Activated CD4-positive, alpha-beta T cell treated with anti-CD3 and anti-CD28 coated beads, Interleukin-10, Interleukin-2, amounts not matched to agents 100 ng/mL and 50 ng/mL, durations not matched to agents 16 hours and 8 hours (primary cell): ENCODE measurements around the gene MKNK2.
A peak's percentile ranks its signal among the peaks of the same experiment; 100 is the strongest.

ENCODE experiments used
- DNase-seq: peaks from one replicate; pipeline ENCODE4 v3.0.0-alpha.2; 2020

MKNK2 gene

DNA sequence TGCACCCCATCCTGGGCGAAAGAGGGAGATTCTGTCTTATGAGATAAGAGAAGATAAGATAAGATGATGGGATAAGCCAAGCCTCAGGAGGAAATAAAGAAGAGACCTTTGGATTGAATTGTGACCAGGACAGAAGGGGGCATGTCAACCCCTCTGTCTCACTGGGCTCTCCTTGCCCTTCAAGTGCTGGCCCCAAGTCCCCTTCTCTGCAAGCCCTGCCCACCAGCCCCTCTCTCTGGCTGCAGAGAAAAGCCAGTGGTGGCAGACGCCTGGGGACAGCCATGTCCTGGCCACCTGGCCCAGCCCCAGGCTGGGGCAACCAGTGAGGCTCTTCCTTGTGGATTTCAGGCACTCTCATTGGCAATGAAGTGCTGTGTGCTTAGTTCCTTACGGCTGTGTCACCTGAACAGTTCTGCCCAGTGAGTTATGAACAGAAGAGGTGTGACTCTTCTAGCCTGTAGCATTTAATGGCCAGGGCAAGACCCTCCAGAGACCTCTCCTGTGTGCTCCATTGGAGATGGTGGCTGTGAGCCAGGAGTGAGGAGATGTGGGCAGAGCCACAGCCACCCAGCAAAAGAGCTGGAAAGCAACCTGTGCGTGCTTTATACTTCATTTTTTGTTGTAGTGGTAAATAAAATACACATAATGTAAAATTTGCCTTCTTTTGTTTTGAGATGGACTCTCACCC is 29.4 kb downstream of the MKNK2 start:
- no peak for DNase-seq

DNA sequence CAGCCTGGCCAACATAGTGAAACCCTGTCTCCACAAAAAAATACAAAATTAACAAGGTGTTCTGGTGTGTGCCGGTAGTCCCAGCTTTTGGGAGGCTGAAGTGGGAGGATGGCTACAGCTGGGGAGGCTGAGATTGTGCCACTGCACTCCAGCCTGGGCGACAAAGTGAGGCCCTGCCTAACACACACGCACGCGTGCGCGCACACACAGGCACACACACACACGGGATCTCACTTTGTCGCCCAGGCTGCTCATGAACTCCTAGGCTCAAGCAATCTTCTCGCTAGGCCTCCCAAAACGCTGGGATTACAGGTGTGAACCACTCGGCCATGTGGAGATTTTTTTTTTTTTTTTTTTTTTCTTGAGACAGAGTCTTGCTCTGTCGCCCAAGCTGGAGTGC is 32.3 kb downstream of the MKNK2 start:
- no peak for DNase-seq

DNA sequence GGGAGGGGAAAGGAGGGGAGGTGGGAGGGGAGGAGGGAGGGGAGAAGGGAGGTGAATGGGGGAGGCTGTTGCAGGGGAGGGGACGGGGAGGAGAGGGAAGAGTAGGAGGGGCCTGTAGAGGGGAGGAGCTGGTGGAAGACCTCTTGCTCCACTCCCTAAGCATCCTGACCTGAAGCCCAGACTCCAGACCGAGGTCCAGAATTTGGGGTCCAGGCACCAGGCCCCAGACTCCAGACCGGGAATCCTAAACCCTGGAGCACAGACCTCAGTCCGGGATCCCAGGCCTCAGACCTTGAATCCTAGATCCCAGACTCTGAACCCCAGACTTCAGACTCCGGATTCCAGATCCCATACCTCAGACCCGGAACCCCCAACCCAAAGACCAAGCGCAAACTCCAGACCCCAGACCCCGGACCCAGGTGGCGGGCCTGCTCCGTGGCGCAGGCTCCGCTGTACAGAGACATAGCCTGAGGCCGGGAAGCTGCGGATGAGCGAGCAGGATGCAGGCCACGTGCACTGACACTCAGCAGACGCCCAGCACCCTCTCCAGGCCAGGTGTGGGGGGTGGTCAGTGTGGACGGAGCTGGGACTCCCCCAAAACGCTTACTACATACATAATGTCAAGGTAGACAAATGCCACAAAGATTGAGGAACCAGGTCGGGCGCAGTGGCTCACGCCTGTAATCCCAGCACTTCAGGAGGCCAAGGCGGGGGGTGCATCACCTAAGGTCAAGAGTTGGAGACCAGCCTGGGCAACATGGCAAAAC is 34.8 kb downstream of the MKNK2 start:
- peak; percentile 75 for DNase-seq

DNA sequence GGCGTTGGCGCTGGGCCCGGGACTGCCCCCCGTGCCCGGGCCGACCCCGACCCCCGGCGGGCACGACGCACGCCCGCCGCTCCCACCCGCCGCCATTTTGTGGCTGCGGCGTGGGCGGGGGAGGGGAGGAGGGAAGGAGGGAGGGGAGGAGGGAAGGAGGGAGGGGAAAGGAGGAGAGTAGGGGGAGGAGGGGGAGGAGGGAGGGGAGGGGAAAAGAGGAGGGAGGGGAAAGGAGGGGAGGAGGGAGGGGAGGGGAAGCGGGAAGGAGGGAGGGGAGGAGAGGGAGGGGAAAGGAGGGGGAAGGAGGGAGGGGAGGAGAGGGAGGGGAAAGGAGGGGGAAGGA is 35.5 kb downstream of the MKNK2 start, which contains the start of gene BTBD2:
TSS of gene BTBD2 (minus strand) at position 107 of the 343 bp plus-strand sequence. CDS start at position 96, 11 bp downstream.
- DNase-seq = peak; percentile 73

- DNase-seq = no peak
Observed at GRCh38 chr19:2014731-2015607, 36.1 kb downstream of the MKNK2 start.

GRCh38 chr19:2014131-2014571 is 36.9 kb downstream of the MKNK2 start:
- no peak for DNase-seq

GRCh38 chr19:2013683-2013961 is 37.4 kb downstream of the MKNK2 start:
- no peak for DNase-seq

GRCh38 chr19:2012941-2013682 is 37.9 kb downstream of the MKNK2 start:
- DNase-seq = no peak

DNA sequence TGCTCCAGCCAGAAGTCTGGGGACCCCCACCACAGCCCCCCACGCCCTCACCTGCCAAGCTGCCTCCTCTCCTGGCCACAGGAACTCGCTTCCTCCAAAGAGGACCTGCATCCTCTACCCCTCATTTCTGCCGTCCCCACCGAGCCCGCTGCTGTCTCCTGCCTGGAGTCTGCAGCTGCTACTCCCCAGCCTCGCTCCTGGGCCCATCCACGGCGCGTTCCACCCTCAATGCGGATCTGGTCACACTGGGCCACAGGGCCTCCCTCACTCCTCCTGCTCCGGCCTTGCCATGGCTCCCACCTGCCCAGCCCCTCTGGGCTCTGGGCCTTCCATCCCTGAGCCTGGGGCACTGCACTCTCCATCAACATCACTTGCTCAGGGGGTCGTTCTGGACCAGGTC is 39.9 kb downstream of the MKNK2 start:
- DNase-seq = no peak

DNA sequence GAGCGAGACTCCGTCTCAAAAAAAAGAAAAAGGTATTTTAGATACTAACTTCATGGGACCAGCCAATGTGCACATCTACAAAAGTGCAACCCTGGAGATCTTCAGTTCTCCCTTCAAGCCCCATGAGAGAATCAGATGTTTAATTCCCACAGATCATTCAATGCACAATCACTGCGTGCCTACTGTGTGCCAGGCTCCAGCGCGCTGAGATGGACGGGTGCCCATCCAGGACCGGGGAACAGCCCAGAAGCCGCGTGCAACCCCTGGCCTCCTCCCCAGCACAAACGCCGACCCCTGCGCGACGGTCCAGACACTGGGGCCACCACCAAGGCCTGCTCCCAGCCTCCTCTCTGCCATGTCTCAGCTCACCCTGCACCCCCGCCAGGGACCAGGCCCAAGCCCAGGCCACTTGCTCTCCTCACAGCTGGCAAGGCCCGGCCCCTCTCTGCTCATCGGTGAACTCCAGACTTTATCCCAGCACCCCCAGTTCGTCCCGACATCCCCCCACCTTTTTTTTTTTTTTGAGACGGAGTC is 40.8 kb downstream of the MKNK2 start:
- DNase-seq = no peak

DNA sequence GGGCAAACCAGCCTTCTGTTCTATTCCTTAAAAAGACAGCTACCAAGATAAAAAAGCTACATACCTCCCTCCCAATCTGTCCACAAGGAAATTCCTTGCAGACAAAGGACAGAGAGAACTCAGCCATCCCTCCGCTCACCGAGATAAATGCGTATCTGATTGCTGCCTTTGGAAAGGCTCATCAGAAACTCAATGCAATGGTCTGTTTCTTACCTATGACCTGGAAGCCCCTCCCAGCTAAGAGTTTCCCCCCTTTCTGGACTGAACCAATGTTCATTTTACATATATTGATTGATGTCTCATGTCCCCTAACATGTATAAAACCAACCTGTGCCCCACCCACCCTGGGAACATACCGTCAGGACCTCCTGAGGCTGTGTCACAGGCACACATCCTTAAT is 47.2 kb downstream of the MKNK2 start:
- no peak for DNase-seq

GRCh38 chr19:1999856-2000515 is 51.1 kb downstream of the MKNK2 start:
- DNase-seq = no peak

GRCh38 chr19:1998712-1999708 is 52.0 kb downstream of the MKNK2 start:
- DNase-seq = no peak

DNA sequence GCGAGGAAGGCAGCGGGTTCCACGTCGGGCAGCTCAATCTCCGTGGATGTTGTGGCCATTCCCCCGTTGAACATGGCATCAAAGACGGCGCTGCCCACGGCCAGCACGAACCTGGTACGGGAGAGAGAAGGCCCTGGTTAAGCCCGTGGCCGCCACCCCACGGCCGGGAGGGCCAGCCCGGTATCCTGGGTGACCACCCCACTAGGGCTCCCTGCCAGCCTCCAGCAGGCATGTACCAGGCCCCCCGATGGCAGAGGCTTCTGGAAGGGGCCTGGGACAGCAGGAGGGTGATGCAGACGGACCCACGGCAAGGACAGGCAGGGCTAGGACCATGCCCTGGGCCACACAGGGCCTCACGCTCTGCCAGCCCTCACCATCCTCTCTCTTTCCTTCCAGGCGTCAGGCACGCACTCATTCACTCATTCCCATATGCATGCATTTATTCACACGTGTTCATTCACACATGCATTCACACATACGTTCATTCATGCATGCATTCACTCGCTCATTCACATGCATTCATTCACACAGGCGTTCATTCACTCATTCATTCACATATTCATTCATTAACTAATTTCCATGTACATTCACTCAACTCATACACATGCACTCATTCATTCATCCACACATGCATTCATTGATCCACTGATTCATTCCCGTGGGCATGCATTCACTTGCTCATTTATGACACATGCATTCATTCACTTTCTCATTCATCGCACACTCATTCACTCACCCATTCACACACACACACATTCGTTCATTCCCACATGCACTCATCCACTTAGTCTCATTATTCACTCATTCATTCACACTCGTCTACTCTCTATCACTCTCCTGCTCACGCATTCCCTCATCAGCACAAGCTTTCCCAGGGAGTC is 53.5 kb downstream of the MKNK2 start:
- no peak for DNase-seq

GRCh38 chr19:1992759-1993260 is 58.2 kb downstream of the MKNK2 start:
- peak; percentile 23 for DNase-seq

DNA sequence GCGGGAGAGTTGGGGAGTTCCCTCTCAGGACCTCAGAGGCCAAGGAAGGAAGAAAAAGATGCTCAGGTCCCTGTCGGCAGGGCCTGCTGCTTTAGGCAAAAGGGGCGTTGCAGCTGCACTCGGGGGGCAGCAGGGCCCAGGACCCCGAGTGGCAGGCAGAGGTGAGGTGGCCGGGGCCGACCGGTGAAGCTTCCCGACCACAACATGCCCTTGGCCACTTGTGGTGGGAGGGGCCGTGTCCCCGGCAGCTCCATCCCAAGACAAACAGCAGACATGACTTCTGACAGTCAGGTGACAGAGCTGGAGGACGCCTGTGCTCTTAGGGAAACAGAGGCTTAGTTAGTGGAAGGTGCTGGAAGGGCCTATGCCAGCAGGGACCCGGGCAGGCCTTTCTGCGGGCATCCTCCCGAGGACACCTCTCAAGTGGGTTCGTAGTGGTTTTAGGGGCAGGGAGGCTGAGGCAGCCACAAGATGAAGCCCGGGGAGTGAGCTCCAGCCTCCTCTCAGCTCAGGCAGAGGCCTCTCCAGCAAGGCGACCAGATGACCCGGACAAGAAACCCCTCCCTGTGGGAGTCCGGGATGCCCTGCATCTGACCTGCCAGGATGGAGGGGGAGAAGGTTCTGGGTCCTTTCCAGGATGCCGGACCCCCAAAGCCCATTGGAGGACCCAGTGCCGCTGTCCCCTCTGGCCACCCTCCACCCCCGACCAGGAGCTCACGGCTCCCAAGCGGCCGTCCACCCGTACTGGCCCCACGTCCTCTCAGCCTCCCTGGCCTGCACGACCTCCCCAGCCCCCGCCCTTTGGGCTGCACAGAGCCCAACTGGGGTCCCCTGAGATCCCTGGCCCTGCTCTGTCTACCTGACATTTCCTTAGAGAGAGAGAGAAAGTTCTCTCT is 59.8 kb downstream of the MKNK2 start:
- no peak for DNase-seq

DNA sequence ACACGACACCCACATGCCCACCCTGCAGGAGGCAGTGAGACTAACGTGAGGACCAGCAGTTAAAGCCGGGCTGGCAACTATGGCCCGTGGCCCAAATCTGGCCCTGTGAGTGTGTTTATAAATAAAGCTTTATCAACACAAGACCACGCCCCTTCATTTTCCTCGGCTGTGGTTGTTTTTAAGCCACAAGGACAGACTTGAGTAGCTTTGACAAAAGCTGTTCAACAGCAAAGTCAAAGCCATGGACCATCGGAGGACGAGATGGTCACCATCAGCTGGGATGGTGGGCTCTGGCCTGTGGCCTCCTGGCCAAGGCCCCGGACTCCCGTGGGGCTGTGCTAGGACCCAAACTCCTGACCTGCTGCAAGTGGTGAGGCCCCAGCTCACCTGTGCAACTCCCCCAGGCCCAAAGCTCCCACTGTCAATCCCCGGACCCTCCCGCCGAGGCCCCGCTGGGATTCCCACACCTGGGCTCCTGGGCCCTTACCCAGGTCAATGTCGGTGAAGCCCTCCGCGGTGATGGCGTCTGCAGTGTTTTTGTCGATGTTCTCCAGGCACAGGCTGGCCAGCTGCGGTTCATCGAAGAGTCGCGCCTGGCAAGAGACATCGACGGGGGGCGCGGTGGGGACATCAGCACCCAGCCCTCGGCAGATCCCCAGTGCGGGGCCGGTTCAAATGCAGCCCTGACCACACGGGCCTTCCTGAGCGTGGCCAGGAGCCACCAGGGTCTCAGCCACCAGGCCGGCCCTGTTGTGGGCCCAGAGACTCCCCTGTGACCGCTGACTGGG is 60.6 kb downstream of the MKNK2 start:
- DNase-seq = no peak
